Body of pancreas (tissue), 4 donors: ENCODE data around the gene DNM2.

Source experiments
- POLR2A ChIP-seq, 3 donors: fragments of 450-650 bp; IDR thresholded peaks; one replicate each; pipeline ENCODE4 v1.6.1; 2016; ENCODE audit warnings: antibody characterized with exemption in 3 of 3, mild to moderate bottlenecking in 2 of 3
- TF ChIP-seq, protein P1 (sequence below), 7 experiments: fragments of 450-650 bp in 4 of 7; fragments of 200-600 bp in 3 of 7; sonication (generic) in 3 of 7; IDR thresholded peaks; one replicate each; pipeline ENCODE4 v1.5.1; 2016 to 2019; ENCODE audit warnings: antibody characterized with exemption in 7 of 7

DNA sequence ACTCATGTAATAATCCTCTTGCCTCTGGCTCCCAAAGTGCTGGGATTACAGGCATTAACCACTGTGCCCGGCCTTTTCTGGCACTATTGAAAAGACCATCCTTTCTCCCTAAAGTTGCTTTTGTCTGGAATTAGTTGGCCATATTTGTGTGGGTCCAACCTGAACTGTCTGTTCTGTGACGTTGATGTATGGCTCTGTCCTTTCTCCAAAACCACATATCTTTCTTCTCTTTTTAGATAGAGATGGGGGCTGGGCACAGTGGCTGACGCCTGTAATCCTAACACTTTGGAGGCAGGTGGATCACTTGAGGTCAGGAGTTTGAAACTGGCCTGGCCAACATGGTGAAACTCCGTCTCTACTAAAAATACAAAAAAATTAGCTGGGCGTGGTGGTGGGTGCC is 17.9 kb downstream of the DNM2 start:
- no peak for TF ChIP-seq POLR2A (IDR thresholded peaks at IDR 0.05)
- TF ChIP-seq, protein P1, sequence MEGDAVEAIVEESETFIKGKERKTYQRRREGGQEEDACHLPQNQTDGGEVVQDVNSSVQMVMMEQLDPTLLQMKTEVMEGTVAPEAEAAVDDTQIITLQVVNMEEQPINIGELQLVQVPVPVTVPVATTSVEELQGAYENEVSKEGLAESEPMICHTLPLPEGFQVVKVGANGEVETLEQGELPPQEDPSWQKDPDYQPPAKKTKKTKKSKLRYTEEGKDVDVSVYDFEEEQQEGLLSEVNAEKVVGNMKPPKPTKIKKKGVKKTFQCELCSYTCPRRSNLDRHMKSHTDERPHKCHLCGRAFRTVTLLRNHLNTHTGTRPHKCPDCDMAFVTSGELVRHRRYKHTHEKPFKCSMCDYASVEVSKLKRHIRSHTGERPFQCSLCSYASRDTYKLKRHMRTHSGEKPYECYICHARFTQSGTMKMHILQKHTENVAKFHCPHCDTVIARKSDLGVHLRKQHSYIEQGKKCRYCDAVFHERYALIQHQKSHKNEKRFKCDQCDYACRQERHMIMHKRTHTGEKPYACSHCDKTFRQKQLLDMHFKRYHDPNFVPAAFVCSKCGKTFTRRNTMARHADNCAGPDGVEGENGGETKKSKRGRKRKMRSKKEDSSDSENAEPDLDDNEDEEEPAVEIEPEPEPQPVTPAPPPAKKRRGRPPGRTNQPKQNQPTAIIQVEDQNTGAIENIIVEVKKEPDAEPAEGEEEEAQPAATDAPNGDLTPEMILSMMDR (IDR thresholded peaks at IDR 0.05), result no peak
